Colonic mucosa (tissue), 4 donors: Measurements from ENCODE around the gene TNKS1BP1. TPM values are rescaled to one million over a fixed set of nuclear protein-coding genes. Genes with fewer than 3 reads are reported as not detected.

Experiments used
- DNase-seq: peaks from one replicate; pipeline ENCODE4 v3.0.0-alpha.2; 2020
- H3K27ac ChIP-seq: fragments of 200-600 bp; one replicate; pipeline ENCODE4 v1.8.0; 2021
- H3K27me3 ChIP-seq: fragments of 200-600 bp; one replicate; pipeline ENCODE4 v1.8.0; 2021
- H3K36me3 ChIP-seq: fragments of 200-600 bp; one replicate; pipeline ENCODE4 v1.8.0; 2021
- H3K4me1 ChIP-seq: fragments of 200-600 bp; one replicate; pipeline ENCODE4 v1.8.0; 2021; ENCODE audit warnings: mild to moderate bottlenecking
- H3K4me3 ChIP-seq: fragments of 200-600 bp; one replicate; pipeline ENCODE4 v1.8.0; 2021
- H3K9ac ChIP-seq, 2 donors: one replicate each; pipeline ENCODE4 v1.7.0; 2013; ENCODE audit warnings: control low read depth in 2 of 2, low read depth in 2 of 2, low read length in 2 of 2
- H3K9me3 ChIP-seq: fragments of 200-600 bp; one replicate; pipeline ENCODE4 v1.8.0; 2021
- intact Hi-C: fragments of 100-400 bp; cut with DNase I; formaldehyde crosslinking; loops from one replicate; pipeline ENCODE4 v1.14.1; 2022
- total RNA-seq, 2 donors: library from RNA; stranded (reverse); fragmentation: NEBNext Ultra II Directional in 1 of 2; extraction: Animal tissue kit (Norgen Biotek cat#: 25700) in 1 of 2; gene quantifications; one replicate each; pipeline ENCODE4 v1.2.1, GENCODE V29; 2021
- TF ChIP-seq, protein P1 (sequence below): fragments of 200-600 bp; IDR thresholded peaks from one replicate; pipeline ENCODE4 v1.8.0; 2022; ENCODE audit warnings: antibody characterized with exemption, mild to moderate bottlenecking
- donor health status: healthy.
- donor health status: DM: no; HTN: no; CAD: no.
- donor health status: DM: no; HTN: no; CAD: no.

Gene TNKS1BP1
- total RNA-seq, 2 donors from 2014 or later, result 113 to 117 TPM

DNA sequence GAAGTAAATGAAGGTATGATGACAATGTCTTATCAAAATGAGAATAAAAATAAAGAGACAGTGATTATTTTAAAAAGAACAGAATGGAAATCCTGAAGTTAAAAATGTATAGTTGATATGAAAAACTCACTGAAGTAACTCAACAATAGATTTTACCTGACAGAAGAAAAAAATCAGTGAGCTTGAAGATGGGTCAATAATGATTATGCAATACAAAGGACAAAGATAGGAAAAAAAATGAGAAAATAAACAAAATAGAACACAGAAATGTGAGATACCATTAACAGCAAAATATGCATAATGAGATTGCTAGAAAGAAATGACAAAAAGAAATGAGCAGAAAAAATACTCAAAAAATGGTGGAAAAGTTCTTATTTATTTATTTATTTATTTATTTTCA, 68.6 kb downstream of the TNKS1BP1 start:
- intact Hi-C loops, result no loop called here
- DNase-seq, result no peak
- H3K27me3 ChIP-seq, result no peaks in the 10 kb centered on the region
- no peaks in the 10 kb centered on the region for H3K9me3 ChIP-seq
- no peaks in the 10 kb centered on the region for H3K36me3 ChIP-seq
- H3K4me1 ChIP-seq, result no peaks in the 10 kb centered on the region
- TF ChIP-seq, protein P1, sequence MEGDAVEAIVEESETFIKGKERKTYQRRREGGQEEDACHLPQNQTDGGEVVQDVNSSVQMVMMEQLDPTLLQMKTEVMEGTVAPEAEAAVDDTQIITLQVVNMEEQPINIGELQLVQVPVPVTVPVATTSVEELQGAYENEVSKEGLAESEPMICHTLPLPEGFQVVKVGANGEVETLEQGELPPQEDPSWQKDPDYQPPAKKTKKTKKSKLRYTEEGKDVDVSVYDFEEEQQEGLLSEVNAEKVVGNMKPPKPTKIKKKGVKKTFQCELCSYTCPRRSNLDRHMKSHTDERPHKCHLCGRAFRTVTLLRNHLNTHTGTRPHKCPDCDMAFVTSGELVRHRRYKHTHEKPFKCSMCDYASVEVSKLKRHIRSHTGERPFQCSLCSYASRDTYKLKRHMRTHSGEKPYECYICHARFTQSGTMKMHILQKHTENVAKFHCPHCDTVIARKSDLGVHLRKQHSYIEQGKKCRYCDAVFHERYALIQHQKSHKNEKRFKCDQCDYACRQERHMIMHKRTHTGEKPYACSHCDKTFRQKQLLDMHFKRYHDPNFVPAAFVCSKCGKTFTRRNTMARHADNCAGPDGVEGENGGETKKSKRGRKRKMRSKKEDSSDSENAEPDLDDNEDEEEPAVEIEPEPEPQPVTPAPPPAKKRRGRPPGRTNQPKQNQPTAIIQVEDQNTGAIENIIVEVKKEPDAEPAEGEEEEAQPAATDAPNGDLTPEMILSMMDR, result no peak
- no peak overlapping the region for H3K27ac ChIP-seq
- H3K4me3 ChIP-seq, result no peak overlapping the region
- H3K9ac ChIP-seq, result no peak overlapping the region

DNA sequence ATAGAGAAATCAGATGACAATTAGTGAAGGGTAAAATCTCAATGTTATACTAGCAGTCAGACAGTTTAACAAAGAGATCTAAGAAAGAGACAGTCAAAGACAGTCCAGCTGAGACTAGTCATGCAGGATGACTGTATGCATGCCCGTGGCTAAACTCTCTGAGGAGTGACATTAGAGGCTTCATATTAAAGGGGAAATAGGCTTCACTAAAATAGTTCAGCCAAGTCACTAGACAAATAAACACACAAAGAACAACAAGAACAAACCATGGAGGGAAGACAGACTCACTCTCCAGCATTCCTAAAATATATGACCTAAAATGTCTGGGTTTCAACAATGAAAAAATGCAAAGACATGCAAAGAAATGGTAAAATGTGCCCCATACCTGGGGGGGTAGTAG, 69.1 kb downstream of the TNKS1BP1 start:
- no peak for DNase-seq
- Histone ChIP-seq H3K9me3 (no peaks in the 10 kb centered on the region), H3K36me3 (no peaks in the 10 kb centered on the region), H3K9ac (no peak overlapping the region), H3K27me3 (no peaks in the 10 kb centered on the region), H3K4me1 (no peaks in the 10 kb centered on the region), H3K4me3 (no peak overlapping the region), H3K27ac (no peak overlapping the region)
- intact Hi-C loops, result no loop called here
- TF ChIP-seq, protein P1, result no peak

DNA sequence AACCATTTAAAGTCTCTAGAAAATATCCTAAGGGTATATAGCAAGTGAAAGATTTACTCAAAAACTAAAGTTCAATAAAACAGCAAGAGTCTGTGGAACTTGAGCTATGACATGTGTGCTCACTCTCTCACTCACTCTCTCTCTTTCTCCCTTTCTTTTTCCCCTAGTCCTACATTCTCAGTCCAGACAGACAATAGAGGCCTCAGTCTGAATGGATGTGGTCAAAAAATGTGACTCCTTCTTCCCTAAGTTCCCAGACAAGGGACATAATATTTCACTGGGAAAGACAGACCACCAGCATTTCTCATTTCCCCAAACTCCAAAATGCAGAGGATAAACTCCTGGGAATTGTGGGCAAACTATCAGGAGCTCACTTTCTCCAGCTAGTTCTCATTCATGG, 70.1 kb downstream of the TNKS1BP1 start:
- no peak overlapping the region for H3K4me3 ChIP-seq
- no peak overlapping the region for H3K27ac ChIP-seq
- TF ChIP-seq, protein P1, result no peak
- H3K4me1 ChIP-seq, result no peaks in the 10 kb centered on the region
- no peaks in the 10 kb centered on the region for H3K27me3 ChIP-seq
- intact Hi-C loops, result loop anchor here (5.0 kb wide), 1 partner anchor 137 kb away; no protein-coding TSS in a partner anchor
- no peaks in the 10 kb centered on the region for H3K9me3 ChIP-seq
- H3K36me3 ChIP-seq, result no peaks in the 10 kb centered on the region
- DNase-seq, result no peak
- H3K9ac ChIP-seq, result no peak overlapping the region

DNA sequence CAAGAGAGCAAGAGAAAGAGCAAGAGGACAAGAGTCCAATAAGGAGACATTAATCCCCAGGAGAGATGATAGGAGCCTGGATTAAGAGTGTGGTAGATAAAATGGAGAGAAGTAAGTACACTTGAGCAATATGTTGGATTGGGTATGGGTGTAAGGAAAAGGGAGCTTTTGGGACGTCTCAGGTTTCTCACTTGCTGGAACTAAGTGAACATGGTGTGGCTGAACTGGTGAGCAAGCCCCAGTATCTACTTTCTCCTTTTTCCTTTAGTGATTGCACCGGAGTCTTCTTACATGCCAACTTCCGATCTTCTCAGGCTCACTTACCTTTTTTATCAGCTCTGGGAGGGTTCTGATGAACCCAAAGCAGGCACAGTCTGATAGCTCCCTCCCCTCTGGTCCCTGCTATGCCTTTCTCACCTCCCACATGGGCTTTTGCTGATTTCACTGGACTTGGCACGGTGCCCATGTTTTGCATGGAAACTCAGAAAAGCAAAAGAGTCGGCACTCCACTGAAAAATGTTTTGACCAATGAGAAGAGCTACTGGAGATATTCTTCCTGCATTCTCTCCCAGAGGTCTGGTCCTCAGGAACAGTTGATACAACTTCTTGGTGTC, 73.2 kb downstream of the TNKS1BP1 start:
- no peaks in the 10 kb centered on the region for H3K9me3 ChIP-seq
- intact Hi-C loops, result loop anchor here (5.0 kb wide), 1 partner anchor 134 kb away; no protein-coding TSS in a partner anchor
- no peak overlapping the region for H3K9ac ChIP-seq
- H3K4me1 ChIP-seq, result peaks cover 4% of the 10 kb centered on the region
- H3K27ac ChIP-seq, result no peak overlapping the region
- no peaks in the 10 kb centered on the region for H3K36me3 ChIP-seq
- TF ChIP-seq, protein P1, result no peak
- no peaks in the 10 kb centered on the region for H3K27me3 ChIP-seq
- no peak overlapping the region for H3K4me3 ChIP-seq
- DNase-seq, result no peak

DNA sequence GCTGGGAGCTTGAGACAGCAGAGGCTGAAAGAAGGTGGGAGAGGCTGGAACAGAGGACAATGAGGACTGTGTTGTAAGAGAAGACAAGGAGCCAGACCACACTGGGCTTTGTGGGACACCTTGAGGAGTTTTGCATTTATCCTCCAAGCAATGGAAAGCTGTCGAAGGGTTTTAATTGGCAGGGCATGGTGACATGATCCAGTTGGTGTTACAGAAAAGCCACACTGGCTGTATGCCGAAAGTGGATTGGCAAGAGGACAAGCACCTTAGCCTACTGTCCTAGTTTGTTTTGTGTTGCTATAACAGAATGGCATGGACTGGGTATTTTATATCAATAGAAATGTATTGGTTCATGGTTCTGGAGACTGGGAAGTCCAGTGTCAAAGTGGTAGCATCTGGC, 73.7 kb downstream of the TNKS1BP1 start:
- DNase-seq, result no peak
- intact Hi-C loops, result loop anchor here (5.0 kb wide), 1 partner anchor 134 kb away; no protein-coding TSS in a partner anchor

More for the DNA sequence above, 73.7 kb downstream of the TNKS1BP1 start:
- Histone ChIP-seq H3K36me3 (no peaks in the 10 kb centered on the region), H3K27me3 (no peaks in the 10 kb centered on the region), H3K9ac (no peak overlapping the region), H3K4me1 (peaks cover 4% of the 10 kb centered on the region), H3K4me3 (no peak overlapping the region), H3K27ac (no peak overlapping the region), H3K9me3 (no peaks in the 10 kb centered on the region)
- TF ChIP-seq, protein P1, result no peak

Other genes with a start within 250 kb of the TNKS1BP1 start
- under 1 TPM; 0.10 to 0.27 TPM for gene LRRC55, start 143.0 kb downstream of the TNKS1BP1 start, total RNA-seq
- gene APLNR, start 87.7 kb downstream of the TNKS1BP1 start, total RNA-seq, result 1 to 10 TPM; 2.5 to 7.1 TPM
- gene SSRP1, start 10.9 kb upstream of the TNKS1BP1 start, total RNA-seq, result 100 to 1,000 TPM in 1 of 2 donors, 10 to 100 TPM in 1; 72.7 to 162 TPM
- not detected for gene P2RX3, start 13.4 kb upstream of the TNKS1BP1 start, total RNA-seq
- not detected for gene PRG3, start 56.2 kb upstream of the TNKS1BP1 start, total RNA-seq
- not detected for gene PRG2, start 65.7 kb upstream of the TNKS1BP1 start, total RNA-seq
- gene SLC43A3, start 102.2 kb upstream of the TNKS1BP1 start, total RNA-seq, result 10 to 100 TPM; 10.6 to 21.4 TPM
- under 1 TPM; 0.54 to 0.82 TPM for gene RTN4RL2, start 135.6 kb upstream of the TNKS1BP1 start, total RNA-seq
- gene SLC43A1, start 190.8 kb upstream of the TNKS1BP1 start, total RNA-seq, result 10 to 100 TPM in 1 of 2 donors, 1 to 10 TPM in 1; 8.7 to 19.0 TPM
- gene TIMM10, start 205.8 kb upstream of the TNKS1BP1 start, total RNA-seq, result 10 to 100 TPM; 54.8 to 67.1 TPM
- gene SMTNL1, start 212.6 kb upstream of the TNKS1BP1 start, total RNA-seq, result not detected
- 10 to 100 TPM; 28.3 to 35.3 TPM for gene UBE2L6, start 242.7 kb upstream of the TNKS1BP1 start, total RNA-seq